ENCODE measurements around the gene AGBL4. TPM values are rescaled to one million over a fixed set of nuclear protein-coding genes. Genes with fewer than 3 reads are reported as not detected.

Gene AGBL4
- total RNA-seq, 1 donor from 2014 or later = not detected

GRCh38 chr1:49098866-49099265, 924.9 kb downstream of the AGBL4 start:
- DNase-seq (ENCODE audit: extremely low spot score, unreplicated experiment) = no peak
- H3K36me3 Mint-ChIP-seq (ENCODE audit: unreplicated experiment) = no peaks in the 10 kb centered on the region
- H3K4me1 Mint-ChIP-seq (ENCODE audit: unreplicated experiment) = no peaks in the 10 kb centered on the region
- H3K4me3 Mint-ChIP-seq (ENCODE audit: unreplicated experiment) = no peak overlapping the region
- H3K27me3 Mint-ChIP-seq (ENCODE audit: unreplicated experiment) = no peaks in the 10 kb centered on the region
- no peak overlapping the region for H3K27ac Mint-ChIP-seq (ENCODE audit: unreplicated experiment)
- peaks cover 35% of the 10 kb centered on the region for H3K9me3 Mint-ChIP-seq (ENCODE audit: unreplicated experiment)
- TF ChIP-seq CTCF (IDR thresholded peaks at IDR 0.05) = no peak

GRCh38 chr1:49086327-49086726, 937.4 kb downstream of the AGBL4 start:
- H3K27ac Mint-ChIP-seq (ENCODE audit: unreplicated experiment) = no peak overlapping the region
- no peaks in the 10 kb centered on the region for H3K36me3 Mint-ChIP-seq (ENCODE audit: unreplicated experiment)
- no peaks in the 10 kb centered on the region for H3K27me3 Mint-ChIP-seq (ENCODE audit: unreplicated experiment)
- no peaks in the 10 kb centered on the region for H3K4me1 Mint-ChIP-seq (ENCODE audit: unreplicated experiment)
- DNase-seq (ENCODE audit: extremely low spot score, unreplicated experiment) = no peak
- no peak overlapping the region for H3K4me3 Mint-ChIP-seq (ENCODE audit: unreplicated experiment)
- TF ChIP-seq CTCF (IDR thresholded peaks at IDR 0.05) = no peak
- H3K9me3 Mint-ChIP-seq (ENCODE audit: unreplicated experiment) = peaks cover 52% of the 10 kb centered on the region

GRCh38 chr1:49085079-49085478, 938.7 kb downstream of the AGBL4 start:
- no peak overlapping the region for H3K27ac Mint-ChIP-seq (ENCODE audit: unreplicated experiment)
- TF ChIP-seq CTCF (IDR thresholded peaks at IDR 0.05) = no peak
- no peaks in the 10 kb centered on the region for H3K27me3 Mint-ChIP-seq (ENCODE audit: unreplicated experiment)
- H3K4me3 Mint-ChIP-seq (ENCODE audit: unreplicated experiment) = no peak overlapping the region
- H3K9me3 Mint-ChIP-seq (ENCODE audit: unreplicated experiment) = peaks cover 47% of the 10 kb centered on the region
- no peaks in the 10 kb centered on the region for H3K36me3 Mint-ChIP-seq (ENCODE audit: unreplicated experiment)
- H3K4me1 Mint-ChIP-seq (ENCODE audit: unreplicated experiment) = no peaks in the 10 kb centered on the region
- no peak for DNase-seq (ENCODE audit: extremely low spot score, unreplicated experiment)

GRCh38 chr1:49060766-49061165, 963.0 kb downstream of the AGBL4 start:
- no peaks in the 10 kb centered on the region for H3K27me3 Mint-ChIP-seq (ENCODE audit: unreplicated experiment)
- no peak for DNase-seq (ENCODE audit: extremely low spot score, unreplicated experiment)
- H3K4me1 Mint-ChIP-seq (ENCODE audit: unreplicated experiment) = no peaks in the 10 kb centered on the region
- H3K27ac Mint-ChIP-seq (ENCODE audit: unreplicated experiment) = no peak overlapping the region
- no peak for TF ChIP-seq CTCF (IDR thresholded peaks at IDR 0.05)
- H3K9me3 Mint-ChIP-seq (ENCODE audit: unreplicated experiment) = peaks cover 48% of the 10 kb centered on the region
- no peaks in the 10 kb centered on the region for H3K36me3 Mint-ChIP-seq (ENCODE audit: unreplicated experiment)
- H3K4me3 Mint-ChIP-seq (ENCODE audit: unreplicated experiment) = no peak overlapping the region

- Mint-ChIP-seq H3K4me3 (ENCODE audit: unreplicated experiment) (no peak overlapping the region), H3K27ac (ENCODE audit: unreplicated experiment) (no peak overlapping the region), H3K4me1 (ENCODE audit: unreplicated experiment) (no peaks in the 10 kb centered on the region), H3K27me3 (ENCODE audit: unreplicated experiment) (no peaks in the 10 kb centered on the region), H3K36me3 (ENCODE audit: unreplicated experiment) (no peaks in the 10 kb centered on the region), H3K9me3 (ENCODE audit: unreplicated experiment) (peaks cover 42% of the 10 kb centered on the region)
- DNase-seq (ENCODE audit: extremely low spot score, unreplicated experiment) = no peak
- no peak for TF ChIP-seq CTCF (IDR thresholded peaks at IDR 0.05)
Measured at GRCh38 chr1:49059087-49059486, 964.7 kb downstream of the AGBL4 start.

Data from osteocyte (in vitro differentiated cells).